HG02852 (cell line): Measurements from ENCODE around the gene FAM98B.
"Not testable (repeated sequence)": the region's sequence is repeated elsewhere in the genome, so short reads cannot be mapped to it uniquely, and the experiment has no call there.

Source experiments
- ATAC-seq: cut with Tn5 transposase; IDR thresholded peaks from one replicate; pipeline ENCODE4 v1.9.1; 2021; ENCODE audit warnings: mild to moderate bottlenecking, moderate library complexity; ENCODE audit not compliant: unreplicated experiment

FAM98B gene

GRCh38 chr15:38453971-38454695, at the start of gene FAM98B:
Gene FAM98B (plus strand): TSS chr15:38454127. CDS start chr15:38454162, 35 bp downstream.
- ATAC-seq, result peak; percentile 89

GRCh38 chr15:38406436-38406835, 47.5 kb upstream of the FAM98B start:
- ATAC-seq, result no peak

- ATAC-seq, result no peak
Observed at GRCh38 chr15:38408576-38408975, 45.4 kb upstream of the FAM98B start.

- no peak for ATAC-seq
Observed at GRCh38 chr15:38411902-38412301, 42.0 kb upstream of the FAM98B start.

- ATAC-seq, result no peak
Observed at GRCh38 chr15:38412466-38412865, 41.5 kb upstream of the FAM98B start.

- no peak for ATAC-seq
Observed at GRCh38 chr15:38414357-38414756, 39.6 kb upstream of the FAM98B start.

- ATAC-seq, result no peak
Observed at GRCh38 chr15:38421069-38421690, 32.7 kb upstream of the FAM98B start.

GRCh38 chr15:38424101-38424552, 29.8 kb upstream of the FAM98B start:
- peak; percentile 64 for ATAC-seq

- ATAC-seq, result no peak
Observed at GRCh38 chr15:38425269-38425668, 28.7 kb upstream of the FAM98B start.

GRCh38 chr15:38427380-38427779, 26.5 kb upstream of the FAM98B start:
- ATAC-seq, result no peak

- ATAC-seq, result no peak
Observed at GRCh38 chr15:38430106-38430760, 23.7 kb upstream of the FAM98B start.

- ATAC-seq, result no peak
Observed at GRCh38 chr15:38436993-38437392, 16.9 kb upstream of the FAM98B start.

GRCh38 chr15:38437603-38438002, 16.3 kb upstream of the FAM98B start:
- not testable (repeated sequence) for ATAC-seq

GRCh38 chr15:38438031-38438986, 15.6 kb upstream of the FAM98B start:
- no peak for ATAC-seq

- peak; percentile 81 for ATAC-seq
Observed at GRCh38 chr15:38440353-38441129, 13.4 kb upstream of the FAM98B start.

GRCh38 chr15:38441130-38441519, 12.8 kb upstream of the FAM98B start:
- no peak for ATAC-seq

GRCh38 chr15:38454696-38455090, 766 bp downstream of the FAM98B start:
- ATAC-seq, result no peak

- no peak for ATAC-seq
Observed at GRCh38 chr15:38455092-38455491, 1.2 kb downstream of the FAM98B start.

GRCh38 chr15:38458646-38459045, 4.7 kb downstream of the FAM98B start:
- ATAC-seq, result no peak

- no peak for ATAC-seq
Observed at GRCh38 chr15:38459480-38459879, 5.6 kb downstream of the FAM98B start.
